Smooth muscle cell of the brain vasculature (primary cell): ENCODE measurements around the gene CXorf49B.
"Not testable (repeated sequence)": the region's sequence is repeated elsewhere in the genome, so short reads cannot be mapped to it uniquely, and the experiment has no call there.

Experiments used
- DNase-seq: peaks from one replicate; pipeline ENCODE4 v3.0.0-alpha.2; 2012; ENCODE audit warnings: low read depth, low spot score

CXorf49B gene

DNA sequence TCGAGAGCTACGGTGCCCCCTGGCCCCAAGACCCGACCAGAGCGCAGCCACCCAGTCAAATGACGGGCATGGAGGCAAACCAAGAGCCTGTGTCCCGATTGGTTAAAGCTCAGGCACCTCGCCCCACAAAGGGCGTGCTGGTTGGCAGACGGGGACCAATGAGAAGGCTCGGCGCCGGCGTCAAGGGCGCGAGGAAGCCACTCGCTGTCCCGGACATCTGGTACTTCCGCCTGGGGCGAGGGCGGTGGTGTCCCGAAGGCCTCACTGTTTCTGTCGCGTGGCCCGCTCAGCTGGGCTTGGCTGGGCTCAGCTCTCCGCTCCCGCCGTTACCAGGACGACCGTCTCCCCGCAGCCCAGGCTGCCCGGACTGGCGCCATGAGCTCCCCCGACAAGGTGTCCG is at the start of gene CXorf49B:
TSS of gene CXorf49B (plus strand) at position 301 of the 400 bp plus-strand sequence. CDS start at position 376, 75 bp downstream.
- not testable (repeated sequence) for DNase-seq

DNA sequence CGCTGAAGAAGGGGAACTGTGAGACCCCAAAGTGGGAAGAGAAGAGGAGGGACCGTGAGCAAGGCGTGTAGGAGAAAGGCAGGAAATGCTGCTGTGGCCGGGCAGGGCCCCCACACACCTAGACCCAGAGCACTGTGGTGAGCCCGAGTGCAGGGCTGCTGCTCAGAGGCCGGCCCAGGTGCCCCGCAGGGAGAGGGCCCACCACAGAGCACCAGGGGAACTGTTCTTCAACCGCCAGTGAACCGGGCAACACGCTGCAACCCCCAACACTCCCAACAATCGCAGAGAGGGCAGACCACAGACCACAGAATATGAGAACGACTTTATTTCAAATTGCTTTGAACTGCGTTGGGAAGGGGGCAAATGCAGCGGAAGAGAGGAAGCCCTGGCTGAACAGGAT is 49.1 kb upstream of the CXorf49B start:
- DNase-seq = not testable (repeated sequence)

DNA sequence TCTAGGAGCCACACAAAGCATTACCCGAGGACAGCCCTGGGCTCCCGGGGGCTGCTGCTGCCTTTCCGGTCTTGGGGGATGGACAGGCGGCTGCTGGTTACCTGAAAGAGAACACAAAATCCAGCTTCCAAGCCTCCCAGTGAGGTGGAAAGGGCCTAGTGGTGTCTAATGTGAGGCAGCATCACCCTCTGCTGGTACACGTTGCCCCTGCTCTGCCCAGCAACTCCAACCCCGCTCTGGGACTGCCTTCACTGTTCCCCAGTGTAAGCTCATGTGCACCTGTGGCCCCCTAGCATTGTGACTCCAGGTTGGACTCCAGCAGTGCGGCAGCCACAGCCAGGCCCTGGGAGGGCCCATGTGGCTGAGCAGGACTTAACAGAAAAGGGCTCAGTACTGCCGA is 47.6 kb upstream of the CXorf49B start:
- not testable (repeated sequence) for DNase-seq

DNA sequence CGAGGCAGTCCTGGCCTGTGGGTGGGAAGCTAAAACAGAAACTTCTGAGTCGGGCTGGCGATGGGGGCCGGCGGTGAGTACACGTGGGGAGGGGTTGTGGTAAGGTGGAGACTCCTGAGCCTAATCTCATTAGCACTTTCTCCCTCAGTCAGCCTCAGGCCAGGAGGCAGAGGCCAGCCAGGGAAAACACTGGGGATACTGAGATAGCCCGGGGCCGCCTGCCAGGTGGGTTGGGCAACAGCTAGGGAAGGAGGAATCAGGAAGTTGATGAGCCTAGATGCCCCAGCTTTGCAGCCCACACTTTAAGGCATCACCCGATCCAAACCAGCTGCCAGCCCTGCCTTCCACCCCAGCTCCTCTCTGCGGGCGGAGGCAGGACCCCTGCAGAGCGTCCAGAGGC is 46.8 kb upstream of the CXorf49B start:
- DNase-seq = not testable (repeated sequence)

DNA sequence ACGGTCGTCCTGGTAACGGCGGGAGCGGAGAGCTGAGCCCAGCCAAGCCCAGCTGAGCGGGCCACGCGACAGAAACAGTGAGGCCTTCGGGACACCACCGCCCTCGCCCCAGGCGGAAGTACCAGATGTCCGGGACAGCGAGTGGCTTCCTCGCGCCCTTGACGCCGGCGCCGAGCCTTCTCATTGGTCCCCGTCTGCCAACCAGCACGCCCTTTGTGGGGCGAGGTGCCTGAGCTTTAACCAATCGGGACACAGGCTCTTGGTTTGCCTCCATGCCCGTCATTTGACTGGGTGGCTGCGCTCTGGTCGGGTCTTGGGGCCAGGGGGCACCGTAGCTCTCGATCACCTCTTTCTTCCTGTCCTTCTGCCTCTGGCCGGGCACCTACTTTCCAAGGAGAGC is 45.0 kb upstream of the CXorf49B start, which contains the start of gene CXorf49:
TSS of gene CXorf49 (minus strand) at position 101 of the 400 bp plus-strand sequence. CDS start 134 bp downstream, outside the sequence.
- DNase-seq = not testable (repeated sequence)

DNA sequence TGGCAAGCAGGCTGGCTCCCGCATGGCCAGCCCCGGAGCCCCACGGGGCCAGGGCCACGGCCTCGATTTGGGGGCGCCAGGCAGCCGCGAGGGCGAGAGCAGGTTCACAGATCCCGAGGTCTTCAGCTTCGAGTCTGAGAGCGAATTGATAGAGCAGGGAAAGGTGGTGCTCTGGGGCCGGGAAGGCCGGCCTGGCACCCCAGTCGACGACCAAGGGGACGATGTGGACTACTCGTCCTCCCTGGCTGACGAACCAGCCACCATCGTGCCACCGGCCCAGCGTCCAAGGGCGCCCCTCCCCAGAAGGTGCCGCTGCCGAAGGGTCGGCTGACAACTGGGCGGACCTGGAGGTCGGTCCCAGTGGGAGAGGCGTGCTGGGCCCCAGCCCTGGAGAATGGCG is 44.0 kb upstream of the CXorf49B start:
- DNase-seq = not testable (repeated sequence)

DNA sequence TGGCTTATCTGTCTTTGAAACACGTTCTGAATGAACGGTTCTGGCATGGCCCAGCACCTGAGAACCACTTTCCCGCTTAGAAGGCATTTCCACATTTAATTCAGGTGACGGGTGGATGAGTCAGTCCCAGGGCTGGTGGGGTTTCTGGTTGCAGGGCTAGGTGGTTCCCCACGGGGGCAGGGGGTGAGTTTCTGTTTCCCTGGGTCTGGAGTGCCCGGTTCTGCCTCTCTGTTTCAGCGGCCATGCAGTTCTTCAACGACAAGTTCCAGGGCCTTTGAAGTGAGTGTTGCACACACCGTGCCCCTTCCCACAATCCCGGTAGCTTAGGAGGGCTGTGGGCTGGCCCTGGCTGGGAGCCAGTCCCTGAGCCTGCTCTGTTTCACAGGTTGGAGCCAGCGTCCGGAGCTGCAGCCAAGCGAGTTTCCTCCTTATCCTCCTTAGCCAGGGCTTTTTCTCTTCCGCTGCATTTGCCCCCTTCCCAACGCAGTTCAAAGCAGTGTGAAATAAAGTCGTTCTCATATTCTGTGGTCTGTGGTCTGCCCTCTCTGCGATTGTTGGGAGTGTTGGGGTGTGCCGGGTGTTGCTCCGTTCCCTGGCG is 42.8 kb upstream of the CXorf49B start:
- DNase-seq = not testable (repeated sequence)

DNA sequence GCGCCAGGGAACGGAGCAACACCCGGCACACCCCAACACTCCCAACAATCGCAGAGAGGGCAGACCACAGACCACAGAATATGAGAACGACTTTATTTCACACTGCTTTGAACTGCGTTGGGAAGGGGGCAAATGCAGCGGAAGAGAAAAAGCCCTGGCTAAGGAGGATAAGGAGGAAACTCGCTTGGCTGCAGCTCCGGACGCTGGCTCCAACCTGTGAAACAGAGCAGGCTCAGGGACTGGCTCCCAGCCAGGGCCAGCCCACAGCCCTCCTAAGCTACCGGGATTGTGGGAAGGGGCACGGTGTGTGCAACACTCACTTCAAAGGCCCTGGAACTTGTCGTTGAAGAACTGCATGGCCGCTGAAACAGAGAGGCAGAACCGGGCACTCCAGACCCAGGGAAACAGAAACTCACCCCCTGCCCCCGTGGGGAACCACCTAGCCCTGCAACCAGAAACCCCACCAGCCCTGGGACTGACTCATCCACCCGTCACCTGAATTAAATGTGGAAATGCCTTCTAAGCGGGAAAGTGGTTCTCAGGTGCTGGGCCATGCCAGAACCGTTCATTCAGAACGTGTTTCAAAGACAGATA is 2.4 kb upstream of the CXorf49B start:
- not testable (repeated sequence) for DNase-seq

DNA sequence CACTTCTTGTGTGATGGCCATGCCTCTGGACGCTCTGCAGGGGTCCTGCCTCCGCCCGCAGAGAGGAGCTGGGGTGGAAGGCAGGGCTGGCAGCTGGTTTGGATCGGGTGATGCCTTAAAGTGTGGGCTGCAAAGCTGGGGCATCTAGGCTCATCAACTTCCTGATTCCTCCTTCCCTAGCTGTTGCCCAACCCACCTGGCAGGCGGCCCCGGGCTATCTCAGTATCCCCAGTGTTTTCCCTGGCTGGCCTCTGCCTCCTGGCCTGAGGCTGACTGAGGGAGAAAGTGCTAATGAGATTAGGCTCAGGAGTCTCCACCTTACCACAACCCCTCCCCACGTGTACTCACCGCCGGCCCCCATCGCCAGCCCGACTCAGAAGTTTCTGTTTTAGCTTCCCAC is 1.7 kb downstream of the CXorf49B start:
- DNase-seq = not testable (repeated sequence)

DNA sequence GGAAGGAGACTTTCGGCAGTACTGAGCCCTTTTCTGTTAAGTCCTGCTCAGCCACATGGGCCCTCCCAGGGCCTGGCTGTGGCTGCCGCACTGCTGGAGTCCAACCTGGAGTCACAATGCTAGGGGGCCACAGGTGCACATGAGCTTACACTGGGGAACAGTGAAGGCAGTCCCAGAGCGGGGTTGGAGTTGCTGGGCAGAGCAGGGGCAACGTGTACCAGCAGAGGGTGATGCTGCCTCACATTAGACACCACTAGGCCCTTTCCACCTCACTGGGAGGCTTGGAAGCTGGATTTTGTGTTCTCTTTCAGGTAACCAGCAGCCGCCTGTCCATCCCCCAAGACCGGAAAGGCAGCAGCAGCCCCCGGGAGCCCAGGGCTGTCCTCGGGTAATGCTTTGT is 2.5 kb downstream of the CXorf49B start:
- not testable (repeated sequence) for DNase-seq

DNA sequence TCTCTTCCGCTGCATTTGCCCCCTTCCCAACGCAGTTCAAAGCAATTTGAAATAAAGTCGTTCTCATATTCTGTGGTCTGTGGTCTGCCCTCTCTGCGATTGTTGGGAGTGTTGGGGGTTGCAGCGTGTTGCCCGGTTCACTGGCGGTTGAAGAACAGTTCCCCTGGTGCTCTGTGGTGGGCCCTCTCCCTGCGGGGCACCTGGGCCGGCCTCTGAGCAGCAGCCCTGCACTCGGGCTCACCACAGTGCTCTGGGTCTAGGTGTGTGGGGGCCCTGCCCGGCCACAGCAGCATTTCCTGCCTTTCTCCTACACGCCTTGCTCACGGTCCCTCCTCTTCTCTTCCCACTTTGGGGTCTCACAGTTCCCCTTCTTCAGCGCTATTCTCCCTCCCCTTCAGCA is 4.0 kb downstream of the CXorf49B start:
- DNase-seq = not testable (repeated sequence)

DNA sequence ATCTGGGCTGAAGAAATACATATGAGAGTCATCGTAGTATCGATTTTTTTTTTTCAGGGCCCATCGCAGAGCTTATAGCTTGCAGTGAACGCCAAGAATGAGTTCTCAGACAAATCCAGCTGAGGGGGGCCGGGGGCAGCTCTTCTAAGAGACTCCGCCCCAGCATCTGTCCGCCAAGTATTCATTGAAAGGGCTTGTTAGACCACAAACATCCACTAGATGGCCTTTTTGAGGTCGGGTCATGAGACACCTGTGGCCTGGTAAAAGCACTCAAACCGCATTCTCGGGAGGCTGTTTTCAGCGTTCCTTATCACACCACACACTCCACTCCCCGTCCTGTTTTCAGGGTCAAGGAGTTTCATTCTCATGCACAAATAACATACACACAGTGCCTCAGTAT is 15.2 kb downstream of the CXorf49B start:
- DNase-seq = not testable (repeated sequence)

DNA sequence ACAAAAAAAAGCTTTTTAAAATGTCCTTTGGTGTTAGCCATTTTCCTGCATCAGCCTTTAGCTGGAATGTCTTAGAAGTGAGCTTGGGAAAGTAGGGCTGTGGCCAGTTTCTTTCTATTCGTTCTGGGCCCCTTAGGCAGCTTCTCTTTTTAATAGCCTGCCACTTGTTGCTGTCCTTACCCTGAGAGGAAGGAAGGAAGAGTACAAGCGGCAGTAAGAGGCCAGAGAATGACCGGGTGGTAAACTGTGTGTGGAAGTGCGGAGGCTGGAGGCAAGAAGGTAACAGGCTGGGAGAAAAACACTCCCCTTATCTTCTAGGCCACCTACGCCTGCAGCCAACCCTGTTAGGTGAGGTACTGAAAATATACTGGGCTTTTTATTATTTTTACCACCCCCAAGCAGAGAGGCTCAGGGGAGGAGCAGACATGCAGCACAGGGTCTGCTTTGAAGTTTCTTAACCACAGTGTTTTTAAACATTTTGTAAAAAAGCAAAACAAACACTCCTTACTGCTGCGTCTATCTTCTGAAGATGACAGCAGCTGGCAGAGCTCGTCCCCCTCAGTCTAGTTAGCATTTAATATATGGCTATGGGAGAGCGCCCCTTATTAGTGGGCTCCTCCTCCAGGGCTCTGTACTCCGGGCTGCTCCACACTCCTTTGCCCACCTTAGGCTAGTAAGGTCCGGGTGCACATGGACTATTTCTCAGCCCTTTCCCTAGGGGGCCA is 19.2 kb downstream of the CXorf49B start:
- DNase-seq = not testable (repeated sequence)

DNA sequence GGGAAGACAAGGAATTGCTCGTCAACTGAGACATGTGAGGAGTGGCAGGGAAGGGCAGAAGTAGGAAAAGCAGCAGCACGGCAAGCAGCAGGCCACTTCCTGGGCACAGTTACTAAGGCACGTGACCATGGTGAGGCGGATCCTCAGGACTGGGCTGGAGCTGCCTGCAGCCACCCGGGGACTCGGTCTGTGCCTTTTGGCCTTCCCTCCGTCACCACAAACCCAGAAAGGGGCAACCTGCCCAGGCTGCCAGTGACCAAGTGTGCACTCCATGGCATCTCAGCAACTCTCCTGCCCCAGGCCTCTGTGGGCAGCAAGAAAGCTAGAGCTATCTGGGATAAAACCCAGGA is 19.8 kb downstream of the CXorf49B start:
- DNase-seq = not testable (repeated sequence)

DNA sequence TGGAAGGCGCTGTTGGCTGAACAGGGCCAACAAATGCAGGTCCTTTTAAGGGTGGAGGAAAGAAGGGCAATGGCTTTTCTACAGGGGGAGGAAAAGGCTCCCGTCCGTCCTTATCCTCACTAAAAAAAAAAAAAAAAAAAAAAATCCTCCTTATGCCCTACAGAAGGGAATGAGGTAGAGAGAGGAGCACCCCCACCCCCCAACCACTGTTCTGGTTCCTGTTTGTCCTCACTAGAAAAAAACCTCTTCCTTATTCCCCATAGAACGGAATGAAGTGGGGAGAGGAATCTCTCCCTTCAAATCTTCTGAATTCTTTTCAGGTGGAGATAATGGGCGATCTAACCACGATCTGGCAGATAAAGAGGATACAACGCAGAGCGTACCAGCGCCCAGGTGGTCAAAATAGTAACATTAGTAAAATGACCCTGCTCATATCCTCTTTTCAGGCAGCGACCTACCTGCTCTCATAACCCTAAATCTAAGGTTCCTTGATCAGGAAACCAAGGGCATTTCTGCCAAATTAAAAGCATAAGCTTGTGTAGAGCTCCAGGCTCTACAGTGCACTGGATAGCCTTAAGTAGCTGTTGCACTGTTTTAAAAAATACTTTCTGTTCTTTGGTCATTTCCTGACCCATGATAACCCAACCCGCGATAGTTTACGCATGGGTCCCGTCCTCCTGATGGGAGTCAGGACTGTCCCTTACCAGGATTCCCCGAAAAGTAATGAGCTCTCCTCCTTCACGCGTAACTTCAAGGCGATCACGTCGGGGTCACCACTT is 20.6 kb downstream of the CXorf49B start:
- DNase-seq = not testable (repeated sequence)

DNA sequence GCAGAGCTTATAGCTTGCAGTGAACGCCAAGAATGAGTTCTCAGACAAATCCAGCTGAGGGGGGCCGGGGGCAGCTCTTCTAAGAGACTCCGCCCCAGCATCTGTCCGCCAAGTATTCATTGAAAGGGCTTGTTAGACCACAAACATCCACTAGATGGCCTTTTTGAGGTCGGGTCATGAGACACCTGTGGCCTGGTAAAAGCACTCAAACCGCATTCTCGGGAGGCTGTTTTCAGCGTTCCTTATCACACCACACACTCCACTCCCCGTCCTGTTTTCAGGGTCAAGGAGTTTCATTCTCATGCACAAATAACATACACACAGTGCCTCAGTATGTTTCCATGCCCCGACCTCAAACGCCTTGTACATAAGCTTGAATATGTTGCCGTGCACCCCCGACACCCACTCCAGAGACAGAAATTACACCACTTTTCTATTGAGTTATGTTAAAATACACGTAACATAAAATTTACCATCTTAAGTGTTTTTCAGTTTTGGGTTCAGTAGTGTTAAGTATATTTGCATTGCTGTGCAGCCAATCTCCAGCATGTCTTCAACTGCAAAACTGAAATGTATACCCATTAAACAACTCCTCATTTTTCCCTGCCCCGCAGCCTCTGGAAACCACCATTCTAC is 21.3 kb downstream of the CXorf49B start:
- not testable (repeated sequence) for DNase-seq

DNA sequence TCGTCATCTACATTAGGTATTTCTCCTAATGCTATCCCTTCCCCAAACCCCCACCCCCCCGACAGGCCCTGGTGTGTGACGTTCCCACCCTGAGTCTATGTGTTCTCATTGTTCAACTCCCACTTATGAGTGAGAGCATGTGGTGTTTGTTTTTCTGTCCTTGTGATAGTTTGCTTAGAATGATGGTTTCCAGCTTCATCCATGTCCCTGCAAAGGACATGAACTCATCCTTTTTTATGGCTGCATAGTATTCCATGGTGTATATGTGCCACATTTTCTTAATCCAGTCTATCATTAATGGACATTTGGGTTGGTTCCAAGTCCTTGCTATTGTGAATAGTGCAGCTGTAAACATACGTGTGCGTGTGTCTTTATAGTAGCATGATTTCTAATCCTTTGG is 43.3 kb downstream of the CXorf49B start:
- not testable (repeated sequence) for DNase-seq

DNA sequence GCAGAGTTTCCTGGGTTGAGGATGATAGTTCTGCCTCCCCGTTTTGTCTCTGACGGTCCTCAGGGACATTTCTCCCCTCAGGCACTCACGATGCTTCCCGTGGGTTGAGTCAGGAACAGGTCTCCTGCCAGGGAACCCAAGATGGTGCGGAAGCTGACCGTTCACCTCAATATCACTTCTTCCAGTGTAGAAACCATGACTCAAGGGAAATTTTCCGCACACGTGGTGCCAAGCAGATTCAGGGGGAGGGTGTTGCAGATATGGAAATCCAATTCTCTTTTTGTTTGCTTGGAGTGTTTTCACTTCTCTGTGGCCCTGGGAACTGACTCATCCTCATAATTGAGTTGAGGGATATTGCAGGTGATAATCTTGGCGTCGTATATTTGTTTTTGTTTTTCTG is 46.7 kb downstream of the CXorf49B start:
- no peak for DNase-seq

DNA sequence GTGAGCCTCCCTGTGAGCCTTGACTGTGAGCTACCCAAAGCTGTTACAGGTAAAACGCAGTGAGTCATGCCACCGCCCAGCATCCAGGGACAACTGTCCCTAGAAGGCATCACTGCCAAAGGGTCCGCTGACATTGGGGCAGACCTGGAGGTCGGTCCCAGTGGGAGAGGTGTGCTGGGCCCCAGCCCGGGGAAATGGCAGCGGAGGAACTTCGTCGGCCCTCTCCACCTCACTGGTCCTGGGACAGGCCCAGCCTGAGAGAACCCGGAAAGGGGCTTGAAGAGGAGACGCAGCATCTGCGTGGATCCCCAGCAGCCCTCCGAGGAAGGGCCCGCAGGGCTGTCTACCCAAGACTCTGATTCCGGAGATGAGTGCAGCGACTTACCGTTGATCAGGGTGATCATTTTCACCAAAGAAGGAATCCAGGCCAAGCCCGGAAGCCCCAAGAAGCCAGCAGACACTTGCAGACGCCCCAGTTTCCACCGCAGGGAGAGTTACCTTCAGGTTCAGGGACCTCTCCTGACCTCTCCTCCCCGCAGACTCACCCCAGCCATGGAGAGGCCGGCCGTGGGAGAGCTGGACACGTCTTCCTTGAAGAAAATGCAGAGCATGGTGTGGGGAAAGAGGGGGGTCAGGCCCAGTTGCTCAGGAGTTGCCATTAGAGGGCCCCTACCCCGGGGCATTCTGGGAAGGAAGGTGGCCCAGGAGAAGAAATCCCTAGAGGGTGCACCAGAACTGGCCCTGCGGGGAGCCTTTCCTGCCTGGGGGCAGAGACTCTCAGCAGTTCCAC is 51.2 kb downstream of the CXorf49B start:
- DNase-seq = no peak

DNA sequence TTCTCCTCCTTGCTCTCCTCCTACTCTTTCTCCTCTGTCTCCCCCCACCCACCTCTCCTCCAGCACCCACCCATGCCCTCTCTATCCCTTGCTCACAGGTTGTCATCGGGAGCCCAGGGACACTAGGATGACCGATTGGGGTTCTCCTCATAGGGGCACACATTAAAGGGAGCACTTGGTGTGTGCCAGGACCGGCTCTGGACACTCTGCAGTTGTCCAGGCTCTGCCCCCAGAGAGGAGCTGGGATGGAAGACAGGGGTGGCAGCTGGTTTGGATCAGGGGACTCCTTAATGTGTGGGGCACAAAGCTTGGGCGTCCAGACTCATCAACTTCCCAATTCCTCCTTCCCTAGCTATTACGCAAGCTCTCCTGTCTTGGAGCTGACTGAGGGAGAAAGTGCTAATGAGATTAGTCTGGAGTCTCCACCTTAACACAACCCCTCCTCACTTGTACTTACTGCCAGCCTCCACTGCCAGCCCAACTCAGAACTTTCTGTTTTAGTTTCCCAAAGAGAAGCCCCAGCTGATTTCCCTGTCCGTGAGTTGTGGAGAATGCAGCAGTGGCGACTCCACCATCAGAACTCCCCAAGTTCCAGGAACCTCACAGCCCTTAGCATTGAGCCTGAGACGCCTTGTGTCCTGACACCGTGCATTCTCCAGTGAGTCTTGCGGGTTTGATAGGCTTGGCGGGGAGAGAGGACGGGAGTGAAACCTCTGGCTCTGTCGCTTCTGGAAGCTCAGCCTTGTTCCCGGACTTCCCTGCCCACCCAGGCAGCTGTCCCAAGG is 52.2 kb downstream of the CXorf49B start:
- DNase-seq = no peak
